ENCODE measurements around the gene DEDD. TPM values are rescaled to one million over a fixed set of nuclear protein-coding genes. Genes with fewer than 3 reads are reported as not detected.

Gene DEDD
- total RNA-seq, 1 donor from 2014 or later: 28.8 TPM

GRCh38 chr1:161163793-161164192 is 31.3 kb upstream of the DEDD start:
- DNase-seq (ENCODE audit: low read depth): no peak

- no peak for DNase-seq (ENCODE audit: low read depth)
Observed at GRCh38 chr1:161162806-161163205, 30.3 kb upstream of the DEDD start.

GRCh38 chr1:161162052-161162451 is 29.6 kb upstream of the DEDD start:
- DNase-seq (ENCODE audit: low read depth): no peak

DNA sequence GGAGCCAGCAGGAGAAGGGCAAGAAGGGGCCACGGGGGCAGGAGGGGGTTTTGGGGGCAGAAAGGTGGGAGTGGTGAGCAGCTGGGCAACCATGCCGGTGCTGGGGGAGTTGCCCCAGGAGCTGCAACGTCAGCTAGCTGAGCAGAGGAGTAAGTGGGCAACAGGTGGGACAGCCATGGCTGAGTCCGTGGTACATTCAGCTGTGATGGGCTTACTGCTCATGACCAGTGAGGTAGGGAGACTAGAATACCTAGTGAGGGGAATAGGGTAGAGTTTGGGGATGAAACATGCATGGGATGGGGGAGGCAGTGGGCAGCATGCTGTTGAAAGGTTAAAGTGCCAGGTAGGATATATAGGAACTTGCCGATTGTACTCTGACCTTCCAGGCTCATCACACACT is 29.2 kb upstream of the DEDD start:
- no peak for DNase-seq (ENCODE audit: low read depth)

GRCh38 chr1:161160671-161161145 is 28.2 kb upstream of the DEDD start:
- no peak for DNase-seq (ENCODE audit: low read depth)

DNA sequence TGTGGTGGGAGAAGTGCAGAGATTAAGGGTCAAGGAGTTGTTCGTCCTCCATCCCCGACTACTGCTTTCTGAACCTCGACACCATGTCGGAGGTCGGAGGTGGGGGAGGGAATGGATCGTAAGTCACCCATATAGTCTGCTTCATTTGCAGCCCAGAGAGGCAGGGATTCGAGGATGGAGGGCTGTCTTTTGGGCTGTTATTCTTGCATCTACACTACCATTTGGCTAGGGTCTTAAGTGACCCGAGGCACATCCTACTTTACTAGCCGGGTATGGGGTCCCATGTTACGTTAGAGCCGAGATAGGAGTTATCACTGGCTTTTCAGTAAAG is 27.4 kb upstream of the DEDD start:
- no peak for DNase-seq (ENCODE audit: low read depth)

GRCh38 chr1:161159087-161159912 is 26.8 kb upstream of the DEDD start, which contains the start of gene USP21:
TSS of gene USP21 (plus strand) at chr1:161159500. CDS start at chr1:161160641, 1,141 bp downstream.
- DNase-seq (ENCODE audit: low read depth): peak; percentile 93

DNA sequence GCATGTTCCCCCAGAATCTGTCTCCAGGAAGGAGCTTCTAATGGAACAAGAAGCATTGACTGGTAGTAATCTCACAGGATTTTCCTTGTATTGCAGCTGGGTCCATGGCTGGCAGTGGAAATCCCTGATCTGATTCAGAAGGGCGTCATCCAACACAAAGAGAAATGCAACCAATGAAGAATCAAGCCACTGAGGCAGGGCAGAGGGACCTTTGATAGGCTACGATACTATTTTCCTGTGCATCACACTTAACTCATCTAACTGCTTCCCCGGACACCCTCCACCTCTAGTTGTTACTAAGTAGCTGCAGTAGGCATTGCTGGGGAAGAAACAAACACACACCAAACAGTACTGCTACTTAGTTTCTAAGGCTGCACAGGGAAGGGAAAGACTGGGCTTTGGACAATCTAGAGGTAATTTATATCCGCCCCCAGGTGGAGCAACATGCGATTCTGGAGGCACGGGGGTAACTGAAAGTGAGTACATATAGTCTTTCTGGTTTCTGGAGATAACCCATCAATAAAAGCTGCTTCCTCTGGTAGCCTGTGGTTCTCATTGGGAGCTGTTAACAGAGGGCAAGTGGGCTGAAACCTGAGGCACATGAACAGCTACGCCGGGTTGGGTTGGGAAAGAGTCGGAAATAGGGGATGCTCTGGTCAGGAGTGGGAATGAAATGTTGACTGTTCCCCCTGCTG is 26.0 kb upstream of the DEDD start:
- no peak for DNase-seq (ENCODE audit: low read depth)

GRCh38 chr1:161157867-161158266 is 25.4 kb upstream of the DEDD start:
- DNase-seq (ENCODE audit: low read depth): no peak

DNA sequence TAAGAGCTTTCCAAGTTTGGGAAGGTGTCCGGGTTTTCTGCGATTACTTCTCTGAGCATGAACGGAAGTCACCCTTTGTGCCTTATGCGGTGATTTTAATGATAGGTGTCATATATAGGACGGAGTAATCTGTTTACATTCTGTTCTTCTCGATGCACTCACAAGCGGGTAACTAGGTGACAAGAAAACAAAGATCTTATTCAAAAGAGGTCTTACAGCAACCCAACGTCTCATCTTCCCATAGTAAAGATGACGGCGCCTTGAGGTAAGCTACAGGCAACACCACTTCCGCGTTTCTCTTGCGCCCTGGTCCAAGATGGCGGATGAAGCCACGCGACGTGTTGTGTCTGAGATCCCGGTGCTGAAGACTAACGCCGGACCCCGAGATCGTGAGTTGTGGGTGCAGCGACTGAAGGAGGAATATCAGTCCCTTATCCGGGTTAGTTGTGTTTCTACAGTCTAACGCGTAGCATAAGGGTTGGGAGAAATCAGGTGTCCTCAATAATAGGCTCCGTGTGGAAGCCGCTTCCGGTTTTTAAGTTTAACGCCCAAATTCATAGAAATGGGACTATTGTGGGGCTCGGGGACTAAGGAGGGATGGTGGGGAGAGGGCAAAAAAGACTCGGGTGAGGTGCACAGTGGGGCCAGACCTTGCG is 21.3 kb upstream of the DEDD start, which contains the start of gene UFC1:
UFC1 (plus strand) TSS at position 297 of the 656 bp plus-strand sequence; CDS start at position 317, 20 bp downstream.
- DNase-seq (ENCODE audit: low read depth): peak; percentile 91

GRCh38 chr1:161153176-161153575 is 20.7 kb upstream of the DEDD start:
- no peak for DNase-seq (ENCODE audit: low read depth)

DNA sequence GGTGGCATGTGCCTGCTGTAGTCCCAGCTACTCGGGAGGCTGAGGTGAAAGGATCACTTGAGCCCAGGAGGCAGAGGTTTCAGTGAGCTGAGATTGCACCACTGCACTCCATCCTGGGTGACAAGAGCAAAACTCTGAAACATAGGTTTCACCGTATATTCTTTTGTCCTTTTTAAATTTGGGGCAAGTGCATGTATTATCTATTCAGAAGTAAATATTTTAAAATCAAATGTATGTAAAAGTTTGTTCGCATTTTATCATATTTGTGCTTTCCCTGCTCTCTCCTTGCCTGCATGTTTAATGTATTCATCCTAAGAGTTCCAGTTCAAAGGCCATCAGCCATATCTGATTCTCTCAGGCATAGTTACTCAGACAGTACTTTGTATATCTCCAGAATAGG is 13.4 kb upstream of the DEDD start:
- DNase-seq (ENCODE audit: low read depth): no peak

DNA sequence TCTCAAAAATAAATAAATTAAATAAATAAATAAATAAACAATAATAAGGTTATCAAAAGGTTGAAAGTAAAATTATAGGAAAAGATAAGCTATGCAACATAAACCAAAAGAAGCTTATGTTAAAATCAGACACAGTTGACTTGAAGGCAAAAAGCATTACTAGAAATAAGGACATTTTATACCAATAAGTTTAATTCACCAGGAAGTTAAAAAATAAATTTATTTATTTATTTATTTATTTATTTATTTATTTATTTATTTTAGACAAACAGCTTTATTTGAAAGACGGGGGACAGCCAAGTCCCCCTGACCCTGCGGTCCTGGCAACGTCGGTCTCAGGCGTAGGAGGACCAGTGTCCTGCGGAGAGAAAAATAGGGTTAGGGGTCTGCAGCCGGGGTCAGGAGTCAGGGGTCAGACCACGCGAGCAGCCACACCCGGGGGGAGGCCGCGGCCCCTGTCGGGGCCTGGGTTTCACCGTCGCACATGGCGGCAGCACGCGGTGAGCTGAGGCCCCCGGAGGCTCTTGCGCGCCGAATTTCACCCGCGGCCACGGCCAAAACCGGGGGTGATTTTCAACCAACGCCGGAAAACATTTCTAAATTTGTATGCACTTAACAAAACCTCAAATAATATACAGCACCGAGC is 8.4 kb upstream of the DEDD start:
- DNase-seq (ENCODE audit: low read depth): no peak

GRCh38 chr1:161139766-161140165 is 7.3 kb upstream of the DEDD start:
- peak; percentile 57 for DNase-seq (ENCODE audit: low read depth)

DNA sequence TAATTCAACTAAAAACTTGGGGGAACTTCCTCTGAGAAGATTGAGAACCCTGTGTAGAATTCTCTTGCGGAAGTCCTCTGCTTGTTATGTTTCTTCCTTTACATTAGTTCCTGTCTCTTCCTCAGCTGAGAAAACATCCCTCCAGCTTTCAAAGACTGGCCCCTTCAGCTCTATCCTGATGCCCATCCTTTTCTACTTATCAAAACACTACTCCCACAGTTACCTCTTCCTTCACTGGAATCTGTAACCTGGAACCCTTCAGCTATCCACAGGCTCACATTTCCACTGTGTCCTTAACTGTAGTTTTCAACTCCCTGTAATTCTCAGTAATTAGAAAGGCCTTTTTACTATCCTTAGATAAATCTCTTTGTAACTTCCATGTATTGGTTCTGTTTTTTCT is 6.0 kb upstream of the DEDD start:
- no peak for DNase-seq (ENCODE audit: low read depth)

GRCh38 chr1:161137881-161138280 is 5.4 kb upstream of the DEDD start:
- DNase-seq (ENCODE audit: low read depth): peak; percentile 35

DNA sequence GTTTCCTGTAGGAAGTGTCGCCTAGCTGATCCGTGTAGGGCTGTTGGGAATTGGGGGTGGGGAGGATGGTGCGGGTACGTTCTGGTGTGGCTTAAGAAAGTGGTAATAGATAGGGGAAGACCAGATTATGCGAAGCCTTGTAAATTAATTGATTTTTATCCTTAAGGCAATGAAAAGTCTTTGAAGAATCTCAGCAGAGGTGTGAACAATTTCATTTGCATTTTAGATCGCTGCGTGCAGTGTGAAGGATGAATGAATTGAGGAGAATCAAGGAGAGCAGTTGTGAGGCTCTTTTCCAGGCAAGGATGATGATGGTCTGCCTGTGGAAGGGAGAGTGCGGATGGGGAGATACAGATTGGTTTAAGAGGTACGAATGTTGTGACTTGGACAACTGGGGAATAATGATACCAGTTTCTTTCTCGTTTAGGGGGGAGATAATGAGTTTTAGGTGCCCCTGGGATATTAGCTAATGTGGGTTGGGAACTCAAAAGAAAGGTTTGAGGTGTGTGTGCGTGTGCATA is 813 bp upstream of the DEDD start:
- no peak for DNase-seq (ENCODE audit: low read depth)

GRCh38 chr1:161131523-161132409 is 701 bp downstream of the DEDD start:
- DNase-seq (ENCODE audit: low read depth): peak; percentile 53

GRCh38 chr1:161130266-161130665 is 2.2 kb downstream of the DEDD start:
- no peak for DNase-seq (ENCODE audit: low read depth)
